Measurements from ENCODE around the gene LYRM4.

LYRM4 gene

GRCh38 chr6:5302220-5302946, 41.6 kb upstream of the LYRM4 start:
- no peak overlapping the region for H3K27ac ChIP-seq

GRCh38 chr6:5300206-5300764, 39.5 kb upstream of the LYRM4 start:
- TF ChIP-seq, protein P1, sequence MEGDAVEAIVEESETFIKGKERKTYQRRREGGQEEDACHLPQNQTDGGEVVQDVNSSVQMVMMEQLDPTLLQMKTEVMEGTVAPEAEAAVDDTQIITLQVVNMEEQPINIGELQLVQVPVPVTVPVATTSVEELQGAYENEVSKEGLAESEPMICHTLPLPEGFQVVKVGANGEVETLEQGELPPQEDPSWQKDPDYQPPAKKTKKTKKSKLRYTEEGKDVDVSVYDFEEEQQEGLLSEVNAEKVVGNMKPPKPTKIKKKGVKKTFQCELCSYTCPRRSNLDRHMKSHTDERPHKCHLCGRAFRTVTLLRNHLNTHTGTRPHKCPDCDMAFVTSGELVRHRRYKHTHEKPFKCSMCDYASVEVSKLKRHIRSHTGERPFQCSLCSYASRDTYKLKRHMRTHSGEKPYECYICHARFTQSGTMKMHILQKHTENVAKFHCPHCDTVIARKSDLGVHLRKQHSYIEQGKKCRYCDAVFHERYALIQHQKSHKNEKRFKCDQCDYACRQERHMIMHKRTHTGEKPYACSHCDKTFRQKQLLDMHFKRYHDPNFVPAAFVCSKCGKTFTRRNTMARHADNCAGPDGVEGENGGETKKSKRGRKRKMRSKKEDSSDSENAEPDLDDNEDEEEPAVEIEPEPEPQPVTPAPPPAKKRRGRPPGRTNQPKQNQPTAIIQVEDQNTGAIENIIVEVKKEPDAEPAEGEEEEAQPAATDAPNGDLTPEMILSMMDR (IDR thresholded peaks at IDR 0.05), result no peak
- TF ChIP-seq ZFX (IDR thresholded peaks at IDR 0.05; ENCODE audit: borderline replicate concordance), result no peak
- no peak overlapping the region for H3K27ac ChIP-seq

More at GRCh38 chr6:5302220-5302946, 41.6 kb upstream of the LYRM4 start:
- TF ChIP-seq, protein P1 (IDR thresholded peaks at IDR 0.05), result no peak
- no peak for TF ChIP-seq ZFX (IDR thresholded peaks at IDR 0.05; ENCODE audit: borderline replicate concordance)

GRCh38 chr6:5295623-5296022, 34.9 kb upstream of the LYRM4 start:
- no peak overlapping the region for H3K27ac ChIP-seq
- TF ChIP-seq ZFX (IDR thresholded peaks at IDR 0.05; ENCODE audit: borderline replicate concordance), result no peak
- TF ChIP-seq, protein P1 (IDR thresholded peaks at IDR 0.05), result no peak

DNA sequence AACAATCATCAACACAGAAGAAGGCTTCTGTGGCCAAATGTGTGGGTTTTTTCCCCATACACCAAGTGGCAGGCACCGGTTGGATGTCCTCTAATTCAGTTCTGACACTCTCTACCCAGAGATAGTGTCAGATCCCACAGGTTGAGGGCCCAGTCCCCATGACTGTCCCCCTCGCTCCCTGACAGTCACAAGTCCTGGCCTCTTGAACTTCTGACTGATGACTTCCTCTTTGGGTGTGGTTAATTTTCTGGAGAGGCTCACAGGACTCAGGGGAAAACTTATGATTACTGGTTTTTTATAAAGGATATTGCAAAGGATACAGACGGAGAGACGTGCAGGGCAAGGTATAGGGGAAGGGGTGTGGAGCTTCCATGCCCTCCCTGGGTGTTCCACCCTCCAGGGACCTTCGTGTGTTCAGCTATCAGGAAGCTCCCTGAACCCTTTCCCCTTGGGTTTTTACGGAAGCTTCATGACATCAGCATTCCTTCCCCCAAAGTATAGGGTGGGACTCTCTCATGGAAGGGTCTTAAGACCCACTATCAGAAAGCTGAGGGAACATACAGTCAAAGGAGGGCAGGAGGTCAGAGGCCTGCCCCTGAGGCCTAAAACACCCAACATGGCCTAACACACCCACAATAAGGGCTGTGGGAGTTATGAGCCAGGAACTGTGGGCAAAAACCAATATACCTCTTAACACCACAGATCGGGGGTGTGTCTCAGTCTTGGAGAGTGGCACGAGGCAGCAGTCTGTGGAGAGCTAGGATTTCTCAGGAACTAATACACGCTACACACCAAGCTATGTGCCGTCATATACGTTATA, 33.9 kb upstream of the LYRM4 start:
- TF ChIP-seq, protein P1 (IDR thresholded peaks at IDR 0.05), result no peak
- TF ChIP-seq ZFX (IDR thresholded peaks at IDR 0.05; ENCODE audit: borderline replicate concordance), result no peak
- no peak overlapping the region for H3K27ac ChIP-seq

GRCh38 chr6:5293692-5294091, 32.9 kb upstream of the LYRM4 start:
- no peak for TF ChIP-seq ZFX (IDR thresholded peaks at IDR 0.05; ENCODE audit: borderline replicate concordance)
- TF ChIP-seq, protein P1 (IDR thresholded peaks at IDR 0.05), result no peak
- H3K27ac ChIP-seq, result no peak overlapping the region

DNA sequence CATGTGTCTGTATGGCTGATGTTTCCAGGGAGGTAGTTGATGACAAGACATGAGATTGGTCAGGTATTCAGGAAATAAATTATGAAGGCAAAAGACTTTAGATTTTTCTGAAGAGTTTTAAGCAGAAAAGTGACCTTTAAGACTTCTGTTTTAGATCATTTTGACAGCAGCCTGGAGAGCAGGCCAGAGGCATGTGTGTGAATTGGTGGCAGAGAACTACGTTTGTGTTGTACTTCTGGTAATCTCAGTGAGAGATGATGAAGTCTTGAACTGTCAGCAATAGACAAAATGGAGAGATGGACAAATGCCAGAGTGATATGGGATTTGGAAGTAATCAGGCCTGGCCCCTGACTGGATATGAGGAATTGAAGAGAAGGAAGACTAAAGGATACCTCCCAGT, 31.4 kb upstream of the LYRM4 start:
- no peak overlapping the region for H3K27ac ChIP-seq
- TF ChIP-seq ZFX (IDR thresholded peaks at IDR 0.05; ENCODE audit: borderline replicate concordance), result no peak
- TF ChIP-seq, protein P1 (IDR thresholded peaks at IDR 0.05), result no peak
